DOHH2 (cell line): ENCODE data around the gene KIAA0513.

Experiments
- H3F3A ChIP-seq: fragments of 200-600 bp; sonication (generic), shearing (Covaris generic); 2 replicates; pipeline ENCODE4 v1.6.0; 2016; ENCODE audit warnings: antibody characterized with exemption, mild to moderate bottlenecking; ENCODE audit not compliant: control insufficient read depth, insufficient read depth
- H3K27ac ChIP-seq: fragments of 200-600 bp; sonication (generic); 2 replicates; pipeline ENCODE4 v1.5.1; 2014; ENCODE audit warnings: low read depth, mild to moderate bottlenecking, low read length, moderate library complexity
- H3K27me3 ChIP-seq: fragments of 200-600 bp; sonication (generic); 2 replicates; pipeline ENCODE4 v1.6.1; 2014; ENCODE audit warnings: mild to moderate bottlenecking, low read length, mixed read lengths; ENCODE audit not compliant: control insufficient read depth
- H3K36me3 ChIP-seq: fragments of 200-600 bp; sonication (generic); 2 replicates; pipeline ENCODE4 v1.6.1; 2014; ENCODE audit warnings: mild to moderate bottlenecking, low read length, moderate library complexity, mixed read lengths; ENCODE audit not compliant: control insufficient read depth
- H3K4me1 ChIP-seq: fragments of 200-600 bp; sonication (generic); 2 replicates; pipeline ENCODE4 v1.6.1; 2014; ENCODE audit warnings: mild to moderate bottlenecking, low read length, mixed read lengths; ENCODE audit not compliant: control insufficient read depth
- H3K4me2 ChIP-seq: fragments of 200-600 bp; sonication (generic); 2 replicates; pipeline ENCODE4 v1.6.0; 2014; ENCODE audit warnings: mild to moderate bottlenecking, low read length, moderate library complexity
- H3K4me3 ChIP-seq: fragments of 200-600 bp; sonication (generic); 2 replicates; pipeline ENCODE4 v1.5.1; 2014; ENCODE audit warnings: mild to moderate bottlenecking, low read length, mixed read lengths
- H3K79me2 ChIP-seq: fragments of 200-600 bp; sonication (generic); 2 replicates; pipeline ENCODE4 v1.6.1; 2014; ENCODE audit warnings: mild to moderate bottlenecking, low read length, mixed read lengths; ENCODE audit not compliant: control insufficient read depth
- H3K9me2 ChIP-seq: fragments of 200-600 bp; sonication (generic); replicated peaks from 2 replicates; pipeline ENCODE4 v1.6.1; 2014; ENCODE audit warnings: mild to moderate bottlenecking, low read length, mixed read lengths; ENCODE audit not compliant: control insufficient read depth
- H3K9me3 ChIP-seq: fragments of 200-600 bp; sonication (generic); 2 replicates; pipeline ENCODE4 v1.6.1; 2014; ENCODE audit warnings: antibody characterized with exemption, low read length, mixed read lengths; ENCODE audit not compliant: control insufficient read depth, insufficient read depth
- H4K20me1 ChIP-seq: fragments of 200-600 bp; sonication (generic); 2 replicates; pipeline ENCODE4 v1.6.0; 2014; ENCODE audit warnings: low read depth, mild to moderate bottlenecking, antibody characterized with exemption, low read length, moderate library complexity; ENCODE audit not compliant: control insufficient read depth, insufficient read depth
- CTCF ChIP-seq: fragments of 200-600 bp; sonication (generic); IDR thresholded peaks from one replicate; pipeline ENCODE4 v1.5.1; 2014; ENCODE audit warnings: antibody characterized with exemption, mild to moderate bottlenecking, low read depth, low read length; ENCODE audit not compliant: poor library complexity, severe bottlenecking
- EZH2phosphoT487 ChIP-seq: fragments of 200-600 bp; sonication (generic); IDR thresholded peaks from 2 replicates; pipeline ENCODE4 v1.6.1; 2017; ENCODE audit warnings: borderline replicate concordance, mild to moderate bottlenecking, antibody characterized with exemption, low read length, moderate library complexity, mixed read lengths

KIAA0513 gene

GRCh38 chr16:85129876-85130704 lies 102.5 kb downstream of the KIAA0513 start:
- Histone ChIP-seq H3K9me2 (no peaks in the 10 kb centered on the region), H3K4me3 (no peak overlapping the region), H3K36me3 (no peaks in the 10 kb centered on the region), H3K4me1 (no peaks in the 10 kb centered on the region), H3K4me2 (no peak overlapping the region), H3K27me3 (no peaks in the 10 kb centered on the region), H3K9me3 (no peaks in the 10 kb centered on the region), H3F3A (no peaks in the 10 kb centered on the region), H3K79me2 (no peaks in the 10 kb centered on the region), H4K20me1 (no peaks in the 10 kb centered on the region), H3K27ac (no peak overlapping the region)
- no peak for TF ChIP-seq CTCF
- no peak for TF ChIP-seq EZH2phosphoT487

GRCh38 chr16:85130705-85131028 lies 103.1 kb downstream of the KIAA0513 start:
- H3K27ac ChIP-seq, result no peak overlapping the region
- TF ChIP-seq CTCF, result no peak
- TF ChIP-seq EZH2phosphoT487, result no peak
- H3K9me3 ChIP-seq, result no peaks in the 10 kb centered on the region
- no peaks in the 10 kb centered on the region for H3K4me1 ChIP-seq
- no peak overlapping the region for H3K4me3 ChIP-seq
- H3K36me3 ChIP-seq, result no peaks in the 10 kb centered on the region
- H4K20me1 ChIP-seq, result no peaks in the 10 kb centered on the region
- H3K27me3 ChIP-seq, result no peaks in the 10 kb centered on the region
- H3F3A ChIP-seq, result no peaks in the 10 kb centered on the region
- H3K79me2 ChIP-seq, result no peaks in the 10 kb centered on the region
- no peak overlapping the region for H3K4me2 ChIP-seq
- no peaks in the 10 kb centered on the region for H3K9me2 ChIP-seq

GRCh38 chr16:85132456-85133289 lies 105.1 kb downstream of the KIAA0513 start:
- no peak overlapping the region for H3K27ac ChIP-seq
- H3K27me3 ChIP-seq, result no peaks in the 10 kb centered on the region
- H3K9me3 ChIP-seq, result no peaks in the 10 kb centered on the region
- H3K4me3 ChIP-seq, result no peak overlapping the region
- H3K36me3 ChIP-seq, result no peaks in the 10 kb centered on the region
- no peak overlapping the region for H3K4me2 ChIP-seq
- H3K4me1 ChIP-seq, result no peaks in the 10 kb centered on the region
- no peaks in the 10 kb centered on the region for H3K79me2 ChIP-seq
- H3F3A ChIP-seq, result no peaks in the 10 kb centered on the region
- no peaks in the 10 kb centered on the region for H3K9me2 ChIP-seq
- no peak for TF ChIP-seq CTCF
- TF ChIP-seq EZH2phosphoT487, result no peak
- H4K20me1 ChIP-seq, result no peaks in the 10 kb centered on the region
